ENCODE measurements around the gene MRPS18A.
A peak's percentile ranks its signal among the peaks of the same experiment; 100 is the strongest.

The MRPS18A gene

GRCh38 chr6:43687437-43688347 lies at the start of gene MRPS18A:
MRPS18A (minus strand) TSS chr6:43687791; CDS start chr6:43687779, 12 bp downstream.
- peak; percentile 67 for DNase-seq

GRCh38 chr6:43736844-43737243 lies 49.3 kb upstream of the MRPS18A start:
- no peak for DNase-seq

- DNase-seq = no peak
Observed at GRCh38 chr6:43736211-43736786, 48.7 kb upstream of the MRPS18A start.

- DNase-seq = no peak
Observed at GRCh38 chr6:43735642-43736199, 48.1 kb upstream of the MRPS18A start.

- no peak for DNase-seq
Observed at GRCh38 chr6:43734294-43734665, 46.7 kb upstream of the MRPS18A start.

- no peak for DNase-seq
Observed at GRCh38 chr6:43733471-43734293, 46.1 kb upstream of the MRPS18A start.

- no peak for DNase-seq
Observed at GRCh38 chr6:43730634-43731033, 43.0 kb upstream of the MRPS18A start.

- no peak for DNase-seq
Observed at GRCh38 chr6:43729537-43729936, 41.9 kb upstream of the MRPS18A start.

GRCh38 chr6:43728586-43728985 lies 41.0 kb upstream of the MRPS18A start:
- DNase-seq = no peak

GRCh38 chr6:43727634-43728033 lies 40.0 kb upstream of the MRPS18A start:
- DNase-seq = no peak

- DNase-seq = no peak
Observed at GRCh38 chr6:43725643-43726580, 38.3 kb upstream of the MRPS18A start.

- DNase-seq = peak; percentile 30
Observed at GRCh38 chr6:43724914-43725642, 37.5 kb upstream of the MRPS18A start.

- DNase-seq = no peak
Observed at GRCh38 chr6:43724354-43724753, 36.8 kb upstream of the MRPS18A start.

- DNase-seq = peak; percentile 35
Observed at GRCh38 chr6:43723737-43724295, 36.2 kb upstream of the MRPS18A start.

- no peak for DNase-seq
Observed at GRCh38 chr6:43722920-43723545, 35.4 kb upstream of the MRPS18A start.

- DNase-seq = no peak
Observed at GRCh38 chr6:43720999-43721398, 33.4 kb upstream of the MRPS18A start.

- no peak for DNase-seq
Observed at GRCh38 chr6:43719511-43719910, 31.9 kb upstream of the MRPS18A start.

GRCh38 chr6:43718387-43719105 lies 31.0 kb upstream of the MRPS18A start:
- DNase-seq = no peak

- DNase-seq = no peak
Observed at GRCh38 chr6:43717822-43718221, 30.2 kb upstream of the MRPS18A start.

- no peak for DNase-seq
Observed at GRCh38 chr6:43717389-43717788, 29.8 kb upstream of the MRPS18A start.
